ENCODE measurements around the gene FAT1. TPM values are rescaled to one million over a fixed set of nuclear protein-coding genes. Genes with fewer than 3 reads are reported as not detected.

FAT1 gene, protein sequence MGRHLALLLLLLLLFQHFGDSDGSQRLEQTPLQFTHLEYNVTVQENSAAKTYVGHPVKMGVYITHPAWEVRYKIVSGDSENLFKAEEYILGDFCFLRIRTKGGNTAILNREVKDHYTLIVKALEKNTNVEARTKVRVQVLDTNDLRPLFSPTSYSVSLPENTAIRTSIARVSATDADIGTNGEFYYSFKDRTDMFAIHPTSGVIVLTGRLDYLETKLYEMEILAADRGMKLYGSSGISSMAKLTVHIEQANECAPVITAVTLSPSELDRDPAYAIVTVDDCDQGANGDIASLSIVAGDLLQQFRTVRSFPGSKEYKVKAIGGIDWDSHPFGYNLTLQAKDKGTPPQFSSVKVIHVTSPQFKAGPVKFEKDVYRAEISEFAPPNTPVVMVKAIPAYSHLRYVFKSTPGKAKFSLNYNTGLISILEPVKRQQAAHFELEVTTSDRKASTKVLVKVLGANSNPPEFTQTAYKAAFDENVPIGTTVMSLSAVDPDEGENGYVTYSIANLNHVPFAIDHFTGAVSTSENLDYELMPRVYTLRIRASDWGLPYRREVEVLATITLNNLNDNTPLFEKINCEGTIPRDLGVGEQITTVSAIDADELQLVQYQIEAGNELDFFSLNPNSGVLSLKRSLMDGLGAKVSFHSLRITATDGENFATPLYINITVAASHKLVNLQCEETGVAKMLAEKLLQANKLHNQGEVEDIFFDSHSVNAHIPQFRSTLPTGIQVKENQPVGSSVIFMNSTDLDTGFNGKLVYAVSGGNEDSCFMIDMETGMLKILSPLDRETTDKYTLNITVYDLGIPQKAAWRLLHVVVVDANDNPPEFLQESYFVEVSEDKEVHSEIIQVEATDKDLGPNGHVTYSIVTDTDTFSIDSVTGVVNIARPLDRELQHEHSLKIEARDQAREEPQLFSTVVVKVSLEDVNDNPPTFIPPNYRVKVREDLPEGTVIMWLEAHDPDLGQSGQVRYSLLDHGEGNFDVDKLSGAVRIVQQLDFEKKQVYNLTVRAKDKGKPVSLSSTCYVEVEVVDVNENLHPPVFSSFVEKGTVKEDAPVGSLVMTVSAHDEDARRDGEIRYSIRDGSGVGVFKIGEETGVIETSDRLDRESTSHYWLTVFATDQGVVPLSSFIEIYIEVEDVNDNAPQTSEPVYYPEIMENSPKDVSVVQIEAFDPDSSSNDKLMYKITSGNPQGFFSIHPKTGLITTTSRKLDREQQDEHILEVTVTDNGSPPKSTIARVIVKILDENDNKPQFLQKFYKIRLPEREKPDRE (N-terminal part only)
- total RNA-seq (ENCODE audit: unreplicated experiment), result 67.7 TPM
- long read RNA-seq, partial matches to known transcripts, result 1 of 2 reads
- long read RNA-seq, other reads (novel, unspliced or antisense), result 0 of 2 reads

DNA sequence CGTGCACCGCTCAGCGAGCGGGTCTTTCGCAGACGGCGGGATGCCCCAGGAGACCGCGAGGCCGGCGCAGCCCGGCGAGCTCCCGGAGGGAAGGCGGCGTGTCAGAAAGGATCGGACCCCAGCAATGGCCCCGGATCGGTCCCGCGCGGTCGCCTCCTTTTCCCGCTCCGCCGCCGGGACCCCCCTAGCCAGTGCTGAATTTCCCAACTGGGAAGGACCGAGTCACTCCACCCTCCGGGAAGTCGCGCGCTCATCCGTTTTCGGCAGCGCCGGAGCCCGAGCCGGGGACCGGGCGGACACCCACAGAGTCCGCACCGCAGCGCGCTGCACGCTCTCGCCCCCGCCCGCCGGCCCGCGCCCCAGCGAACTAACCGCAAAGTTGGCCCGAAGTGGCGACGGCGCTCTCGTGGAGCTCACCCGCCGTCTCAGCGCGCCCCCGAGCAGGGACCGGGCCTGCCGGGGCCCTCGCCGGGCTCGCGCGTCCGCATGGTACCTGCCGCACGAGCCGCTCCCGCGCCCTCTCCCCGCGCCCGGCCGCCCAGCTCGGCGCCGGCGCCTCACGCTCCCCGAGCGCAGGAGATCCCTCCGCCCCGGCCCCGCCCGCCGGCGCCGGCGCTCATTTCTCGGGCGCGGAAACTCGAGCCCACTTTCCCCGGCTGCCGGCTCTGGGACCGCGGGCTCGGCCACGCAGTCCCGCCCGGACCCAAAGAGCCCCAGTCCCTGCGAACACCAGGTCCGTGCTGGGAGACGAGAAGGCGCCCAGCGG lies at the start of gene FAT1:
Gene FAT1 (minus strand): TSS at position 565 of the 766 bp plus-strand sequence. CDS start 14,029 bp downstream, outside the sequence.
- Mint-ChIP-seq H3K27me3 (ENCODE audit: unreplicated experiment) (peaks cover 15% of the 10 kb centered on the region), H3K27ac (ENCODE audit: unreplicated experiment) (peak within 1 kb of the TSS; percentile 93)

DNA sequence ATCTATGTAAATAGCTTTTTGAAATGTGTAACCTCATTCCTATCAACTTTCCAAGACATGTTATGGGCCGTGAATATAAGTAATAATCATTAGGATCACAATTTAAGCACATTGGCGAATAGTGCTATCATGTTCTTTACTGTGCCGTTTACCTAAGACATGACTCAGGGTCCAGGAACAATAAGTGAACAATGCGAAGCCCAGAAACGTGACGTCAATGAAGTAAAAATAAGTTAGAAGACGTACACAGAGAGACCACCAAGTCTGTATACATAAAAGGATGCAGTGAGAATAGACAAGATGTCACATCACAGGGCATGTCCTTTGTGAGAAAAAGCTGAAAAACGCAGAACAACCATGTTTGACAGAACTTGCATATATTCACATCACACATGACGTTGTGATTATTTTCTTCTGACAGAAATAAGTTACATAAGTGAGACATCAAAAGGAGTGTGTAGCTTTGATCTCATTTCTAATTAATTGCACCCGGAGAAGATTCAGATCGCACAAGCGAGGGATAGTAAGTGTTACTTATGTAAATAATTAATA lies 49.4 kb upstream of the FAT1 start:
- Mint-ChIP-seq H3K27ac (ENCODE audit: unreplicated experiment) (no peak overlapping the region), H3K9me3 (ENCODE audit: unreplicated experiment) (no peaks in the 10 kb centered on the region), H3K27me3 (ENCODE audit: unreplicated experiment) (no peaks in the 10 kb centered on the region), H3K4me1 (ENCODE audit: unreplicated experiment) (peaks cover 2% of the 10 kb centered on the region), H3K36me3 (ENCODE audit: low read depth, unreplicated experiment) (no peaks in the 10 kb centered on the region), H3K4me3 (ENCODE audit: unreplicated experiment) (no peak overlapping the region)
- no peak for DNase-seq (ENCODE audit: low spot score)
- TF ChIP-seq, protein P1, sequence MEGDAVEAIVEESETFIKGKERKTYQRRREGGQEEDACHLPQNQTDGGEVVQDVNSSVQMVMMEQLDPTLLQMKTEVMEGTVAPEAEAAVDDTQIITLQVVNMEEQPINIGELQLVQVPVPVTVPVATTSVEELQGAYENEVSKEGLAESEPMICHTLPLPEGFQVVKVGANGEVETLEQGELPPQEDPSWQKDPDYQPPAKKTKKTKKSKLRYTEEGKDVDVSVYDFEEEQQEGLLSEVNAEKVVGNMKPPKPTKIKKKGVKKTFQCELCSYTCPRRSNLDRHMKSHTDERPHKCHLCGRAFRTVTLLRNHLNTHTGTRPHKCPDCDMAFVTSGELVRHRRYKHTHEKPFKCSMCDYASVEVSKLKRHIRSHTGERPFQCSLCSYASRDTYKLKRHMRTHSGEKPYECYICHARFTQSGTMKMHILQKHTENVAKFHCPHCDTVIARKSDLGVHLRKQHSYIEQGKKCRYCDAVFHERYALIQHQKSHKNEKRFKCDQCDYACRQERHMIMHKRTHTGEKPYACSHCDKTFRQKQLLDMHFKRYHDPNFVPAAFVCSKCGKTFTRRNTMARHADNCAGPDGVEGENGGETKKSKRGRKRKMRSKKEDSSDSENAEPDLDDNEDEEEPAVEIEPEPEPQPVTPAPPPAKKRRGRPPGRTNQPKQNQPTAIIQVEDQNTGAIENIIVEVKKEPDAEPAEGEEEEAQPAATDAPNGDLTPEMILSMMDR (IDR thresholded peaks at IDR 0.05; ENCODE audit: unreplicated experiment), result no peak

More for the DNA sequence above, at the start of gene FAT1:
- H3K4me1 Mint-ChIP-seq (ENCODE audit: unreplicated experiment), result peaks cover 15% of the 10 kb centered on the region
- H3K4me3 Mint-ChIP-seq (ENCODE audit: unreplicated experiment), result peak within 1 kb of the TSS; percentile 96
- TF ChIP-seq, protein P1 (IDR thresholded peaks at IDR 0.05; ENCODE audit: unreplicated experiment), result no peak
- no peaks in the 10 kb centered on the region for H3K9me3 Mint-ChIP-seq (ENCODE audit: unreplicated experiment)
- H3K36me3 Mint-ChIP-seq (ENCODE audit: low read depth, unreplicated experiment), result peaks cover 6% of the 10 kb centered on the region
- DNase-seq (ENCODE audit: low spot score), result peak; percentile 78

DNA sequence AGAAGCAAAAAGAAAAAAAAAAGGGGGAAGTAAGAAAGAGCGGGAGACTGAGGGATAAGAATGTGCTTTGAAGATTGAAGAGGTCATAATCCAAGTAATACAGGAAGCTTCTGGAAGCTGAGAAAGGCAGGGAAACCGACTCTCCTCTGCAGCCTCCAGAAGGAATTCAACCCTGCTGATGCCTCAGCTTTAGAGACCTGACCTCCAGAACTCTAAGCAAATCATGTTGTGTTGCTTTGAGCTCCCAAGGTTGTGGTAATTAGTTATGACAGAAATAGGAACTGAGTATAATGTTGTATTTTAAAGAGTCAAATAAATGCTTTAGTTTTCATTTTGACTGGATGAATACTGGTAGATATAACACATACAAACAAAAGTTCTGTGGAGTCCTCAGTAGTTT lies 48.0 kb upstream of the FAT1 start:
- no peaks in the 10 kb centered on the region for H3K9me3 Mint-ChIP-seq (ENCODE audit: unreplicated experiment)
- no peak overlapping the region for H3K27ac Mint-ChIP-seq (ENCODE audit: unreplicated experiment)
- H3K4me3 Mint-ChIP-seq (ENCODE audit: unreplicated experiment), result no peak overlapping the region
- H3K27me3 Mint-ChIP-seq (ENCODE audit: unreplicated experiment), result no peaks in the 10 kb centered on the region
- TF ChIP-seq, protein P1 (IDR thresholded peaks at IDR 0.05; ENCODE audit: unreplicated experiment), result no peak
- DNase-seq (ENCODE audit: low spot score), result no peak
- H3K4me1 Mint-ChIP-seq (ENCODE audit: unreplicated experiment), result peaks cover 2% of the 10 kb centered on the region
- no peaks in the 10 kb centered on the region for H3K36me3 Mint-ChIP-seq (ENCODE audit: low read depth, unreplicated experiment)

DNA sequence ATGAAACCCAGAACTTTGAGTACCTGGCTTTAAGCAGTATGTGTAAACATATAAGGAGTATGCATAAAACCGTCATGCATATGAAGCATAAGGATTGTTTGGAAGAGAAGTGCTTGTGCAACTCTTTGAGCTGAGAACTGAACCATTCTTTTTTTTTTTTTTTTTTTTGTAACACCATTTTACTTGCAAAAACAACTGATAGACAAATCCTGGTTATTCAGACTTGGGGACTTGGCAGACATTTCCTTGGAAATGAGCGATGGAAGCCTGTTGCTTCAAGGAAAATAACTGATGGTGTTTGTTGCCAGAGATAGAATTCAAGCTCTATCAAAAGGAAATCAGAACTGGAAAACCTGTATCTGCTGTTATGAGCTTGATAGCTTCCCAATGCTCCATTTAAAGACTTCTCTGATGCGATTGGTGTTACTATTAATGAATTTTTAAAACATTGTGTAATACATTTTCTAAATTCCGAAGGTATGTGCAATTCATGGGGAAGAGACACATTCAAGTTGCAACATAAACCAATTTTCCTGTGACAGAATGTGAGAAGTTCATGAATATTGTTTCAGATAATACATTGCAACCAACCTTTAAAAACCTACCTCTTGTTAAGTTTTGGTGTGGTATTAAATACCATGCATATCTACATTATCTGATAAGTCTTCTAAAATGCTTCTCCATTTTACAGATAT lies 47.0 kb upstream of the FAT1 start:
- no peak for DNase-seq (ENCODE audit: low spot score)
- H3K9me3 Mint-ChIP-seq (ENCODE audit: unreplicated experiment), result no peaks in the 10 kb centered on the region
- H3K4me1 Mint-ChIP-seq (ENCODE audit: unreplicated experiment), result peaks cover 2% of the 10 kb centered on the region
- no peak overlapping the region for H3K4me3 Mint-ChIP-seq (ENCODE audit: unreplicated experiment)
- H3K27ac Mint-ChIP-seq (ENCODE audit: unreplicated experiment), result no peak overlapping the region
- TF ChIP-seq, protein P1 (IDR thresholded peaks at IDR 0.05; ENCODE audit: unreplicated experiment), result no peak
- no peaks in the 10 kb centered on the region for H3K36me3 Mint-ChIP-seq (ENCODE audit: low read depth, unreplicated experiment)
- H3K27me3 Mint-ChIP-seq (ENCODE audit: unreplicated experiment), result no peaks in the 10 kb centered on the region
